MM.1S (cell line): ENCODE results near the gene CRACDL.

Experiments
- CTCF ChIP-seq: fragments of 300-600 bp; sonication (generic); IDR thresholded peaks from 2 replicates; pipeline ENCODE4 v1.5.1; 2016; ENCODE audit warnings: antibody characterized with exemption, low read length, mixed read lengths
- EZH2 ChIP-seq: fragments of 300-600 bp; sonication (generic); optimal IDR thresholded peaks from 2 replicates; pipeline ENCODE3; 2017; ENCODE audit warnings: low read depth, mild to moderate bottlenecking, antibody characterized with exemption, low read length, mixed read lengths

DNA sequence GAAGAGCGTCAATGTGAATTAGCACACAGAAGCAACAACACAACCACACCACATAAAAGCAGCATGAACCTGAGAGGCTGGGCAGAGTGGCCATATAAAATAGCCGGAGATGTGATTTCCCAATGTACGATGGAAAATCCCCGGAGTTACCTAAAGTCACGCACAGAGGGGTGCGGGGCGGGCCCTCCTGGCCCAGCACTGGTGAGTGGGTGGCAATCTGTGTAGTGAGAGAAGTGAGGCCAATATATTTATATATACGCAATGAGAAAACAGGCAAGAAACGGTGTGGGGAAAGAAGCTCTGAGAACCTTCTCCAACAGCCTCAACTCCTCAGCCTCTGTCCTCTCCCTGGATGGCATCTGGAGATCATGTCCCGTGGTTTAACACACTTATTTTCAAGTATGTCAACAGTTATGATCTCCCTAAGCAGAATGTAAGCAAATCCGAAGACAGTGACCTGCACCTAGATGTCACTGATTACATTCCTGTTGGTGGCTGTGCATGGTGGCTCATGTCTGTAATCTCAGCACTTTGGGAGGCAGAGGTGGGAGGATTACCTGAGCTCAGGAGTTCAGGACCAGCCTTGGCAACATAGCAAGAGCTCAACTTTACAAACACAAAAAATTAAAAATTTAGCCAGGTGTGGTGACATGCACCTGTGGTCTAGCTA is 41.6 kb downstream of the CRACDL start:
- TF ChIP-seq EZH2 (no peak), CTCF (no peak)
